Measurements from ENCODE around the gene RAMP1.

GRCh38 chr2:237819231-237819630, 40.2 kb upstream of the RAMP1 start:
- no peak for TF ChIP-seq HDGF (IDR thresholded peaks at IDR 0.05; ENCODE audit: borderline replicate concordance)
- no peak for TF ChIP-seq TARDBP (IDR thresholded peaks at IDR 0.05)
- no peak for TF ChIP-seq ARNT (IDR thresholded peaks at IDR 0.05)
- TF ChIP-seq FOXM1 (IDR thresholded peaks at IDR 0.05; ENCODE audit: borderline replicate concordance) = no peak
- TF ChIP-seq SP1 (IDR thresholded peaks at IDR 0.05) = no peak
- no peak for TF ChIP-seq LEF1 (IDR thresholded peaks at IDR 0.05; ENCODE audit: borderline replicate concordance)
- no peak for TF ChIP-seq NFRKB (IDR thresholded peaks at IDR 0.05)
- no peak for TF ChIP-seq PKNOX1 (IDR thresholded peaks at IDR 0.05)
- TF ChIP-seq BHLHE40 (IDR thresholded peaks at IDR 0.05; ENCODE audit: borderline replicate concordance) = no peak

Data from HEK293T (cell line).